Left renal cortex interstitium (tissue), 4 donors: ENCODE data around the gene NADK2. TPM values are rescaled to one million over a fixed set of nuclear protein-coding genes. Genes with fewer than 3 reads are reported as not detected.

Source experiments
- polyA plus RNA-seq, 4 donors: library from polyadenylated mRNA; unstranded; fragments of 120-200 nt; gene quantifications; one replicate each; pipeline ENCODE4 v1.2.1, GENCODE V29; 2013; ENCODE audit not compliant: insufficient read length in 4 of 4

Gene NADK2
- polyA plus RNA-seq, 4 donors, result 46.3 to 59.8 (median 51.7) TPM

Other genes starting within 250 kb of the NADK2 start
- 10 to 100 TPM in 3 of 4 donors, 1 to 10 TPM in 1; 8.5 to 15.5 (median 12.8) TPM for gene UGT3A2, start 175.0 kb downstream of the NADK2 start, polyA plus RNA-seq
- gene LMBRD2, start 90.0 kb downstream of the NADK2 start, polyA plus RNA-seq, result 10 to 100 TPM; 15.9 to 20.9 (median 17.4) TPM
- gene SKP2, start 89.8 kb downstream of the NADK2 start, polyA plus RNA-seq, result 10 to 100 TPM; 41.2 to 44.4 (median 44.0) TPM
- gene RANBP3L, start 60.0 kb upstream of the NADK2 start, polyA plus RNA-seq, result 10 to 100 TPM in 1 of 4 donors, 1 to 10 TPM in 3; 5.9 to 10.5 (median 8.2) TPM